Smooth muscle cell (in vitro differentiated cells): ENCODE data around the gene KLB. TPM values are rescaled to one million over a fixed set of nuclear protein-coding genes. Genes with fewer than 3 reads are reported as not detected.
"Not testable (repeated sequence)": the region's sequence is repeated elsewhere in the genome, so short reads cannot be mapped to it uniquely, and the experiment has no call there.

Source experiments
- DNase-seq: peaks from one replicate; lab custom pipeline; 2025; ENCODE audit not compliant: unreplicated experiment; lab: John Stamatoyannopoulos, UW
- H2AFZ ChIP-seq: fragments of 200-600 bp; sonication (generic); 2 replicates; pipeline ENCODE4 v1.6.0; 2016; ENCODE audit warnings: antibody characterized with exemption, low read depth, mild to moderate bottlenecking
- H3F3A ChIP-seq: fragments of 200-600 bp; sonication (generic); 2 replicates; pipeline ENCODE4 v1.6.0; 2017; ENCODE audit warnings: antibody characterized with exemption, low read depth
- H3K27ac ChIP-seq: fragments of 200-600 bp; sonication (generic); 2 replicates; pipeline ENCODE4 v1.5.1; 2016; ENCODE audit warnings: low read depth, mild to moderate bottlenecking
- H3K27me3 ChIP-seq: fragments of 200-600 bp; sonication (generic); 2 replicates; pipeline ENCODE4 v1.6.1; 2016; ENCODE audit warnings: low read depth, mild to moderate bottlenecking
- H3K36me3 ChIP-seq: fragments of 200-600 bp; sonication (generic); 2 replicates; pipeline ENCODE4 v1.5.1; 2016; ENCODE audit warnings: low read depth
- H3K4me1 ChIP-seq: fragments of 200-600 bp; sonication (generic); 2 replicates; pipeline ENCODE4 v1.5.1; 2016; ENCODE audit warnings: low read depth
- H3K4me2 ChIP-seq: fragments of 200-600 bp; sonication (generic); 2 replicates; pipeline ENCODE4 v1.6.0; 2016; ENCODE audit warnings: mild to moderate bottlenecking
- H3K4me3 ChIP-seq: fragments of 200-600 bp; sonication (generic); 2 replicates; pipeline ENCODE4 v1.5.1; 2016; ENCODE audit warnings: mild to moderate bottlenecking
- H3K79me2 ChIP-seq: fragments of 200-600 bp; sonication (generic); 2 replicates; pipeline ENCODE4 v1.6.0; 2016; ENCODE audit warnings: low read depth, mild to moderate bottlenecking
- H3K9ac ChIP-seq: fragments of 200-600 bp; sonication (generic); 2 replicates; pipeline ENCODE4 v1.6.0; 2016; ENCODE audit warnings: low read depth
- H3K9me3 ChIP-seq: fragments of 200-600 bp; sonication (generic); replicated peaks from 2 replicates; pipeline ENCODE4 v1.5.1; 2016; ENCODE audit warnings: low read depth
- H4K20me1 ChIP-seq: fragments of 200-600 bp; sonication (generic); 2 replicates; pipeline ENCODE4 v1.6.0; 2016; ENCODE audit warnings: low read depth
- CTCF ChIP-seq: fragments of 200-600 bp; sonication (generic); IDR thresholded peaks from 2 replicates; pipeline ENCODE4 v1.5.1; 2017; ENCODE audit warnings: borderline replicate concordance, mild to moderate bottlenecking, antibody characterized with exemption; ENCODE audit not compliant: insufficient read depth, poor library complexity, severe bottlenecking
- WGBS: methylation state at CpG from one replicate; pipeline ENCODE4 v1.1.7; 2016; ENCODE audit warnings: low lambda C conversion rate; 5-methylcytosine and 5-hydroxymethylcytosine counted together
- polyA plus RNA-seq: library from polyadenylated mRNA; unstranded; fragments of >200 nt; fragmentation: Nextera tagmentation; extraction: Ambion mirVana; gene quantifications from 2 replicates; pipeline ENCODE4 v1.2.1, GENCODE V29; 2016
- total RNA-seq: library from RNA; depleted of rRNA; stranded (reverse); fragments of >200 nt; gene quantifications from 2 replicates; pipeline ENCODE4 v1.2.3, GENCODE V29; 2014

The KLB gene
- total and polyA plus RNA-seq, 2 experiments from 2014 or later: 0.04 TPM; not detected in 1

GRCh38 chr4:39415678-39416283 lies 9.1 kb downstream of the KLB start:
- H3K36me3 ChIP-seq: no peaks in the 10 kb centered on the region
- no peaks in the 10 kb centered on the region for H3K9me3 ChIP-seq
- no peak for TF ChIP-seq CTCF
- no peak overlapping the region for H3K4me3 ChIP-seq
- H3K4me2 ChIP-seq: no peak overlapping the region
- no peak for DNase-seq
- no peaks in the 10 kb centered on the region for H3F3A ChIP-seq
- H3K9ac ChIP-seq: no peak overlapping the region
- H3K27ac ChIP-seq: no peak overlapping the region
- no peak overlapping the region for H2AFZ ChIP-seq
- no peaks in the 10 kb centered on the region for H3K27me3 ChIP-seq
- WGBS: 85% methylated on average over 2 of the region's 2 CpGs
- H4K20me1 ChIP-seq: no peaks in the 10 kb centered on the region
- H3K4me1 ChIP-seq: no peaks in the 10 kb centered on the region
- H3K79me2 ChIP-seq: no peaks in the 10 kb centered on the region

GRCh38 chr4:39422247-39422646 lies 15.5 kb downstream of the KLB start:
- Histone ChIP-seq H4K20me1 (no peaks in the 10 kb centered on the region), H3K27ac (no peak overlapping the region), H3K9ac (no peak overlapping the region), H3K79me2 (no peaks in the 10 kb centered on the region), H3K4me1 (no peaks in the 10 kb centered on the region), H2AFZ (no peak overlapping the region), H3K9me3 (no peaks in the 10 kb centered on the region), H3K4me2 (no peak overlapping the region), H3K36me3 (no peaks in the 10 kb centered on the region), H3K27me3 (no peaks in the 10 kb centered on the region), H3F3A (no peaks in the 10 kb centered on the region), H3K4me3 (no peak overlapping the region)
- DNase-seq: no peak
- 97% methylated on average over 3 of the region's 3 CpGs for WGBS
- TF ChIP-seq CTCF: no peak

GRCh38 chr4:39425297-39425696 lies 18.6 kb downstream of the KLB start:
- H3K4me3 ChIP-seq, H3K79me2 ChIP-seq, H3K9ac ChIP-seq, H3F3A ChIP-seq, H3K36me3 ChIP-seq, H2AFZ ChIP-seq, H3K27me3 ChIP-seq, H3K4me2 ChIP-seq, H3K27ac ChIP-seq, DNase-seq, H3K4me1 ChIP-seq, H3K9me3 ChIP-seq, H4K20me1 ChIP-seq: not testable (repeated sequence)
- WGBS: 90% methylated on average over 1 of the region's 1 CpG

GRCh38 chr4:39426728-39427127 lies 20.0 kb downstream of the KLB start:
- Histone ChIP-seq H2AFZ (no peak overlapping the region), H3K36me3 (no peaks in the 10 kb centered on the region), H3K79me2 (no peaks in the 10 kb centered on the region), H3K4me2 (no peak overlapping the region), H3K4me3 (no peak overlapping the region), H3K9ac (no peak overlapping the region), H4K20me1 (no peaks in the 10 kb centered on the region), H3K27me3 (no peaks in the 10 kb centered on the region), H3F3A (no peaks in the 10 kb centered on the region), H3K27ac (no peak overlapping the region), H3K9me3 (no peaks in the 10 kb centered on the region), H3K4me1 (no peaks in the 10 kb centered on the region)
- TF ChIP-seq CTCF: no peak
- DNase-seq: no peak
- 100% methylated on average over 1 of the region's 1 CpG for WGBS
